Peyer's patch (tissue), 4 donors: ENCODE data around the gene P2RY14.

Experiments used
- CTCF ChIP-seq, 6 experiments: fragments of 450-650 bp in 4 of 6; fragments of 200-600 bp in 2 of 6; sonication (generic) in 1 of 6; IDR thresholded peaks; one replicate each; pipeline ENCODE4 v1.5.1; 2017 to 2019; ENCODE audit warnings: antibody characterized with exemption in 6 of 6, mild to moderate bottlenecking in 3 of 6, moderate library complexity in 1 of 6
- POLR2A ChIP-seq, 2 donors: fragments of 450-650 bp; IDR thresholded peaks; one replicate each; pipeline ENCODE4 v1.5.1; 2017; ENCODE audit warnings: antibody characterized with exemption in 2 of 2, mild to moderate bottlenecking in 2 of 2, moderate library complexity in 2 of 2

GRCh38 chr3:151201051-151201730 is 77.2 kb downstream of the P2RY14 start:
- TF ChIP-seq CTCF (IDR thresholded peaks at IDR 0.05), result no peak
- no peak for TF ChIP-seq POLR2A (IDR thresholded peaks at IDR 0.05)
